Ovary (tissue), 3 donors: ENCODE measurements around the gene LAMA2.

ENCODE experiments used
- POLR2A ChIP-seq: fragments of 450-650 bp; IDR thresholded peaks from one replicate; pipeline ENCODE4 v1.6.1; 2017; ENCODE audit warnings: antibody characterized with exemption, mild to moderate bottlenecking, moderate library complexity
- TF ChIP-seq, protein P1 (sequence below), 3 donors: fragments of 450-650 bp in 2 of 3; fragments of 200-600 bp in 1 of 3; IDR thresholded peaks; one replicate each; pipeline versions ENCODE4 v1.5.1 to v1.8.0; 2016 to 2022; ENCODE audit warnings: antibody characterized with exemption in 3 of 3, mild to moderate bottlenecking in 1 of 3
- donor health status: DM: no; HTN: no; CAD: no.

DNA sequence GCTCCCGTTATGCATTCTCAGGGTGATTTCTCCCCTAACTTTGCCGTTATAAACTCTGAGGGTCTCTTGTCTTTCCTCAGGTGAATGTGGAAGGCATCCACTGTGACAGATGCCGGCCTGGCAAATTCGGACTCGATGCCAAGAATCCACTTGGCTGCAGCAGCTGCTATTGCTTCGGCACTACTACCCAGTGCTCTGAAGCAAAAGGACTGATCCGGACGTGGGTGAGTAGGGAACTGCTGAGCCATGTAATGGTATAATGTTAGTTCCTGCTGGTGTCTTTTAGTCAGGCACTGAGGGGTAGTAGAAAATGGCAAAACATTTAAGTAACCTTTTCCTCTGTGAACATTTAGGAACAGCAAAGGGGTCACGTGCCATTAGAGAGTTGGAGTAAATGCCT, 431.6 kb downstream of the LAMA2 start:
- no peak for TF ChIP-seq POLR2A
- TF ChIP-seq, protein P1, sequence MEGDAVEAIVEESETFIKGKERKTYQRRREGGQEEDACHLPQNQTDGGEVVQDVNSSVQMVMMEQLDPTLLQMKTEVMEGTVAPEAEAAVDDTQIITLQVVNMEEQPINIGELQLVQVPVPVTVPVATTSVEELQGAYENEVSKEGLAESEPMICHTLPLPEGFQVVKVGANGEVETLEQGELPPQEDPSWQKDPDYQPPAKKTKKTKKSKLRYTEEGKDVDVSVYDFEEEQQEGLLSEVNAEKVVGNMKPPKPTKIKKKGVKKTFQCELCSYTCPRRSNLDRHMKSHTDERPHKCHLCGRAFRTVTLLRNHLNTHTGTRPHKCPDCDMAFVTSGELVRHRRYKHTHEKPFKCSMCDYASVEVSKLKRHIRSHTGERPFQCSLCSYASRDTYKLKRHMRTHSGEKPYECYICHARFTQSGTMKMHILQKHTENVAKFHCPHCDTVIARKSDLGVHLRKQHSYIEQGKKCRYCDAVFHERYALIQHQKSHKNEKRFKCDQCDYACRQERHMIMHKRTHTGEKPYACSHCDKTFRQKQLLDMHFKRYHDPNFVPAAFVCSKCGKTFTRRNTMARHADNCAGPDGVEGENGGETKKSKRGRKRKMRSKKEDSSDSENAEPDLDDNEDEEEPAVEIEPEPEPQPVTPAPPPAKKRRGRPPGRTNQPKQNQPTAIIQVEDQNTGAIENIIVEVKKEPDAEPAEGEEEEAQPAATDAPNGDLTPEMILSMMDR (IDR thresholded peaks at IDR 0.05), result no peak
